Activated CD4-positive, alpha-beta T cell treated with anti-CD3 and anti-CD28 coated beads for 48 hours (primary cell): ENCODE measurements around the gene SLC51B.

Experiments
- DNase-seq: peaks from one replicate; pipeline ENCODE4 v3.0.0-alpha.2; 2020

SLC51B gene

DNA sequence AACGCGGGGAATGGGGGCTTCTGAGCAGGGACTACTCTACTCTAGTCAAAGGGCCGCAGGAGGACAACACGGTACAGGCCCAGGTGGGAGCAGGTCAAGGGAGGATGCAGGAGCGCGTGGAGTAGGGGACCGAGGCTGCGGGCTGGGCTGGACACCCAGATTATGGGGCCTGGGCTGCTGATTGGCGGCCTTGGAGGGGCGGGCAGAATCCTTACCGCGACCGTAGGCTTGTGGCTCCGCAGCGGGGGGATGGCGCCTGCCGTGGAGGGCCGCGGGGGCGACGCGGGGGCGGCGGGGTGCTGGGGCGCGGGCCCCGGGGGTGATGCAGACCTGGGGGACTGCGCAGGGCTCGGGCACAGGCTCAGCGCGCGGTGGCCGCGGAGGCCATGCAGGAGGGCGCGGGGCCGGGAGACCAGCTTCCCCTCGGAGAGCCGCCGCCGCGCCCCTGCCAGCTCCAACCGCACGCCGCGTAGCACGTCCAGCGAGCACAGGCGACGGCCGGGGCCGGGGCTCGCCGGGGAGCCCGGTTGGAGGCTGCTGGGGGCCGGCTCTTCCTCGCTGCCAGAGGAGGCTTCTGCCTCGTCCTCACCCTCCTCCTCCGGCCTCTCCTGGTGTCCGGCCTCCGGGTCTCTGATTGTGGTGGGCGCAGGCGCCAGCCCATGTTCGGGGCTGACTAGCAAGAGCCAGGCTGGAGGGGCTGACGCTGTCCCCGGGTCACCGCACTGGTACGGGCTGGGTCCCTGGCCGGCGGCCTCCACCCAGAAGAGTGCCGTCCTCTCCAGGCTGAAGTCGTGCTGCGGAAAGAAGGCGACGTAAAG is 56.9 kb downstream of the SLC51B start:
- no peak for DNase-seq

DNA sequence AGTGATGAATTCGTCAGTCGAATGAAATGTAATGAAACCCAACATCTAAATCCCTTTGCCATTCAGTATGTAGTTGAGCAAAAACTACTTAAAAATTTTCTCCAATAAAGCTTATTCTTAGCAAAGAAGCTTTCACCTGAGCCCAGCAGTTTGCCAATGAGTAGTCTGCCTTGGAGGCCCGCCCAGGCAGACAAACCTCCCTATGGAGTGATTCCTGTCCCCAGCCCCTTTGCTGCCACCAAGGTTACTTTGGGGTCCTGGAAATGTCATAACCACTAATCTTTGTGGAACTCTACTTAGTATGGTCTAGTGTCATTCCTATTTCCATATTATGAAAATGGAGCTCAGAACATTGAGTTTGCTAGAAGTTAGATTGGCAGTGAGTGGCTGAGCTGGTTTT is 57.7 kb downstream of the SLC51B start:
- DNase-seq, result no peak
